Cardiac septum (tissue), 1 donor: ENCODE data around the gene SH3PXD2B. TPM values are rescaled to one million over a fixed set of nuclear protein-coding genes. Genes with fewer than 3 reads are reported as not detected.

Source experiments
- total RNA-seq: library from RNA; stranded (reverse); fragmentation: NEBNext Ultra II Directional; extraction: Animal tissue kit (Norgen Biotek cat#: 25700); gene quantifications from one replicate; pipeline ENCODE4 v1.2.1, GENCODE V29; 2021
- donor health status: DM: no; HTN: no; CAD: no.

Gene SH3PXD2B
- total RNA-seq, 1 donor from 2014 or later, result 5.1 TPM

Other genes with a start within 250 kb of the SH3PXD2B start
- gene UBTD2, start 170.8 kb downstream of the SH3PXD2B start, total RNA-seq, result 11.8 TPM
- gene NEURL1B, start 186.7 kb upstream of the SH3PXD2B start, total RNA-seq, result 19.7 TPM